Coronary artery (tissue), 2 donors: ENCODE measurements around the gene UGGT1.

Experiments
- DNase-seq: peaks from one replicate; pipeline ENCODE4 v3.0.0-alpha.2; 2017; ENCODE audit warnings: low spot score
- H3K27ac ChIP-seq, 2 donors: fragments of 200-600 bp; sonication (generic); one replicate each; pipeline ENCODE4 v1.5.1; 2016 to 2019
- H3K4me3 ChIP-seq: fragments of 200-600 bp; sonication (generic); 2 replicates; pipeline ENCODE4 v1.5.1; 2016; ENCODE audit warnings: mild to moderate bottlenecking, moderate library complexity
- TF ChIP-seq, protein P1 (sequence below): fragments of 200-600 bp; sonication (generic); IDR thresholded peaks from one replicate; pipeline ENCODE4 v1.5.1; 2019; ENCODE audit warnings: antibody characterized with exemption

Gene UGGT1

DNA sequence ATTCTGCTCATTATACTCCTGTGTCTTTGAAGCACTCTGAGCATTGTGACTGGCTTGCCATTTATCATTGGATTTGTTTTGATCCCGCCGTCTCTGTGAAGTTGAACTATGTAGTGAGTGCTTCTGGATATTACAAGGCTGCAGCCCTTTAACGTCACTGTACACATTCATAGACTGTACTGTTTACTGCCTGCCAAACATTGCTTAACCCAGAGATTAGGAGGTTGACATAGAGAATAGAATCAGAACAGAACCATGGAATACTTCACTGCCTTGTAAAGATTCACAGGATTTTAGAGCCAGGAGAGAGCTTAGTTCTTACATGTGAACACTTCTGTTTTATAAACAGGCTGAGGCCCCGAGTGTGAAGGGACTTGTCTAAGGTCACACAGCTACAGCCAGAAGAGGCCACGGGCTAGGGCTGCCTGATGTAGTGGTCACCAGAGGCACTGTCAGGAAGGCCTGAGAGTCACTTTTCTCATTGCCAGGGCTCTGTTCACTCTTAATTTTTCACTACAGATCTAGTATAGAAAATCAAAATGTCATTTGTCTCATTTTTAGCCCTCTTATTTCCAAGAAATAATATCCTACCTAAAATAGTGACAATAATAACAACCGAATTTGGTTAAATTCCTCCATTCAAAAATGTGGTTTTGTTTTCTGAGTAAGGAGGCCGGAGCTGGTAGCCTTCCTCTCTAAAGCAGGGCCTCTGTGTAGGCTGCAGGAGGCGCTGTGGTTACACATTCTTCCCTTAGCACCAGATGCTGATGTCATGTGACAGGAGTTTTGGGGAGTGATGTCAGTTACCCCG is 87.9 kb downstream of the UGGT1 start:
- DNase-seq = no peak
- H3K27ac ChIP-seq = no peak overlapping the region
- TF ChIP-seq, protein P1, sequence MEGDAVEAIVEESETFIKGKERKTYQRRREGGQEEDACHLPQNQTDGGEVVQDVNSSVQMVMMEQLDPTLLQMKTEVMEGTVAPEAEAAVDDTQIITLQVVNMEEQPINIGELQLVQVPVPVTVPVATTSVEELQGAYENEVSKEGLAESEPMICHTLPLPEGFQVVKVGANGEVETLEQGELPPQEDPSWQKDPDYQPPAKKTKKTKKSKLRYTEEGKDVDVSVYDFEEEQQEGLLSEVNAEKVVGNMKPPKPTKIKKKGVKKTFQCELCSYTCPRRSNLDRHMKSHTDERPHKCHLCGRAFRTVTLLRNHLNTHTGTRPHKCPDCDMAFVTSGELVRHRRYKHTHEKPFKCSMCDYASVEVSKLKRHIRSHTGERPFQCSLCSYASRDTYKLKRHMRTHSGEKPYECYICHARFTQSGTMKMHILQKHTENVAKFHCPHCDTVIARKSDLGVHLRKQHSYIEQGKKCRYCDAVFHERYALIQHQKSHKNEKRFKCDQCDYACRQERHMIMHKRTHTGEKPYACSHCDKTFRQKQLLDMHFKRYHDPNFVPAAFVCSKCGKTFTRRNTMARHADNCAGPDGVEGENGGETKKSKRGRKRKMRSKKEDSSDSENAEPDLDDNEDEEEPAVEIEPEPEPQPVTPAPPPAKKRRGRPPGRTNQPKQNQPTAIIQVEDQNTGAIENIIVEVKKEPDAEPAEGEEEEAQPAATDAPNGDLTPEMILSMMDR = peak; percentile 30
- no peak overlapping the region for H3K4me3 ChIP-seq

DNA sequence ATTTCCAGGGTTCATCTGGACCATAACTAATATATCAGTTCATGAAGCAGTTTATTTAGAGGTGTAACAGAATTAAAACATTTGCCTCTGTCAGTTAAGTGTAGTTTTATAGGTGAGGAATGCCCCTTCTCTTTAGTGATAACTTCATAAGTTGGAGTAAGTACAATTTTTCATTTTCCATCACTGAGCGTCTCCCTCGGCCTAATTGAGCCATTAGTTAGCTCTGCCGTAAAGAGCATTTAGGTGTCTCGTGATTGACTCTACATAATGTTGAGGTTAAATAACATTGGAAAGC is 88.4 kb downstream of the UGGT1 start:
- no peak for DNase-seq
- TF ChIP-seq, protein P1 = peak; percentile 9
- H3K4me3 ChIP-seq = no peak overlapping the region
- no peak overlapping the region for H3K27ac ChIP-seq

DNA sequence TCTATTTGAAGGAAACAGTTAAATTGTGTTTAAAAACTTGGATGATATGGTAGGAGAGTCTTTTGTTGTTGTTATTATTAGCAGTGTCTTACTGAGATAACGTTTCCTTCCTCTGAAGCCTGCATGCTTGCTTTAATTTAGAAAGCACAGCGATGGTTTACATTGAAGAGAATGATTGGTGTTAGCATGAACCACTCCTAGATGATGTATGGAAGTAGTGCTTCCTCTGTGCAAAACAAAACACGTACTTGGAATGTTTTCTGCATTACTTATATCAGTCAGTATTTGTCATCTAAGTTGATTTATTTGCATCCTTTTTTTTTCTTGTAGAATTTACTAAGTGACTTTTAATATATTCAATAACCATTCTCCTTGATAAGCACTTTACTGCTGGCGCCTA is 89.0 kb downstream of the UGGT1 start:
- TF ChIP-seq, protein P1 = no peak
- Histone ChIP-seq H3K4me3 (no peak overlapping the region), H3K27ac (no peak overlapping the region)
- no peak for DNase-seq

DNA sequence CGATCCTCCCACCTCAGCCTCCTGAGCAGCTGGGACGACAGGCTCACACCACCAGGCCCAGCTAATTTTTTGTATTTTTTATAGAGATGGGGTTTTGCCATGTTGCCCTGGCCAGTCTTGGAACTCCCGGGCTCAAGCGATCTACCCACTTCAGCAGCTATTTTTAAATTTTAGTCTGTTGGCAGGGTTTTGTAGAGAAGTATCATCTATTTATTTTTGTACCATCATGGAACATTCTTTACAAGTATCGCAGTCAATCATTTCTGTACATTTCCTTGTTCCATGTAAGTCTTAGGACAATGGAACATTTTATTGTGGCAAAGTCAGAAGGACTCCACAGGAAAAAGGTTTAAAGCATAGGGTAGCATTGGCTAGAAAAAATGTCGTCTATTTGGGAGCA is 94.6 kb downstream of the UGGT1 start:
- TF ChIP-seq, protein P1 = no peak
- H3K27ac ChIP-seq = no peak overlapping the region
- no peak for DNase-seq
- H3K4me3 ChIP-seq = no peak overlapping the region

DNA sequence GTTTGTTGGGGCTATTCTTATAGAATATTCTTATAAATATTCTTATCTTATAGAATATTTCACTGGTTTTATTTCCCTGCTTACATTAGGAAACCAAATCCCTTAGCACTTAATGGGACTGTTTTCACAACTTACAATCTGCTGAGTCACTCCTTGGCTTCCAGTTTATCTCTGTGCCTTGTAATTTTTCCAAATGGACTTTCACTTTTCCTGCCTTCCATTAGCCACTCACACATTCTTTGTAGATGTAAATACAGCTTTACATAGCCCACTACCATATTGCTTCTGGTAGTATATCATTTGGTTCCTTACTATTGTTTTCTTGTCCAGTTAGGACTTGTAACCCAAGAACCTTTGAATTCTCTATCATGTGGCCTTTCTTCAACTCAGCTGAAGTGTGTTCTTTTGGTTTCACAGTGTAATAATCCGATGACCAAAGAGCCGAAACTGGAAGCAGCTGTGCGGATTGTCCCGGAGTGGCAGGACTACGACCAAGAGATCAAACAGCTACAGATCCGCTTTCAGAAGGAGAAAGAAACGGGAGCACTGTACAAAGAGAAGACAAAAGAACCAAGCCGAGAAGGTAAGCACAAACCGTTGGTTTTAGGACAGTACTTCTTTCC is 96.1 kb downstream of the UGGT1 start:
- H3K27ac ChIP-seq = peak overlapping the region in 1 of 2 donors; percentile 31
- DNase-seq = no peak
- TF ChIP-seq, protein P1 = no peak
- H3K4me3 ChIP-seq = peak overlapping the region; percentile 23

DNA sequence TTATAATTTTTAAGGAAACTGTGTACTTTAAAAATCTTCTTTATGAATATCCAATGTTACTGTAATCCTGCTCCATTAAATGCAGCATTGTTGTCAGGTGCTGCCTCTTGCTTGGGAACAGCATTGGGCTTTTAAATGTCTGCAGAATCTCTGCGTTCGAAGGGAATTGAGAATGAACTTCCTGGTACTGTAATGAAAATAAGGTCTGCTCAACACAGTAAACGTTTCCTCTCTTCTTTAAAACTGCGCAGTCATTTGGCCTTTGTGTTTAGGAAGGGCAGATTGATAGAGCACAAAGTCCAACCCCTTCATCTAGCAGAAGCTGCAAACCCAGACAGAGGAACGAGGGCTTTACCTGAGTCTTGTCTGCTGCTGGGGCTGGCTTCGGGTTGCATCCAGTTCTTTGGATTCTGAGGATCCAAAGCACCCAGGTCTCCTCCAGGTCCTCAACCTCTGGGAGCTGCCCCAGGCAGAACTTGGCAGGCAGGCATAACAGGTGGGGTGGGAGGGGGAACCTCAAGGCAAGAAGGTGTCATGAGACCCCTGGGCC is 104.5 kb downstream of the UGGT1 start:
- TF ChIP-seq, protein P1 = no peak
- H3K27ac ChIP-seq = no peak overlapping the region
- no peak overlapping the region for H3K4me3 ChIP-seq
- DNase-seq = no peak

DNA sequence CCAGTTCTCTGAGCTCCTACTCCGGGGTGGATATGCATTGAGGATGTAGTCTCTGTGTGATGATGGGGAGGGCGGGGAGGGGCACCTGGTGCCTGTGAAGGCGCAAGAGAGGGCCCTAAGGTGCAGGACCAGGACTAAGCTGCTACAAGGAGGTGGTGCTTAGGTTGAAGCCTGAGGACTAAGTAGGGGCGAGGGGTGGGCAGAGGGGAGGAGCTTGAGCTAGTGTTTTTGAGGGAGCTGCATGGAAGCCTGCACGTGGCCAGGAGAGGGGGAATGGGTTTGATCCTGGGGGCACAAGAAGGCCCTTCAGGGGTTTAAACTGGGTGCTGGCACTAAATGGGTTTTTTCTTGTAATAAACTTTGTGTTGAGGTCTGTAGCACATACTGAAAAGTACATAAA is 105.0 kb downstream of the UGGT1 start:
- TF ChIP-seq, protein P1 = no peak
- DNase-seq = no peak
- Histone ChIP-seq H3K4me3 (no peak overlapping the region), H3K27ac (no peak overlapping the region)
